ENCODE data around the gene FYTTD1. TPM values are rescaled to one million over a fixed set of nuclear protein-coding genes. Genes with fewer than 3 reads are reported as not detected.
A peak's percentile ranks its signal among the peaks of the same experiment; 100 is the strongest.

FYTTD1 gene
- total and polyA plus RNA-seq, 7 experiments from 2014 or later, result 45.6 to 102 (median 60.0) TPM

- Mint-ChIP-seq H3K27me3 (peaks cover 0 to 1% (median 0%) of the 10 kb centered on the region in 5 donors), H3K4me1 (peaks cover 20 to 54% (median 45%) of the 10 kb centered on the region in 7 donors), H3K36me3 (peaks cover 0 to 10% (median 0%) of the 10 kb centered on the region in 5 donors), H3K9me3 (no peaks in the 10 kb centered on the region), H3K27ac (peak within 1 kb of the TSS; percentile 95 to 100 (median 97)), H3K4me3 (peak within 1 kb of the TSS; percentile 91 to 99 (median 96))
- intact Hi-C loops (cut with micrococcal nuclease), result loop anchor here (1.0 to 10.0 kb wide), 8 partner anchors 11 to 169 kb away; partner anchors contain the start of genes RUBCN (in 2 of the 2), FYTTD1 (in 1 of the 2), LMLN (in 1 of the 2) and RPL35A (in 1 of the 2)
- Histone ChIP-seq H3K36me3 (ENCODE audit: control insufficient read depth in 2 of 3, insufficient read depth in 3 of 3, low read length in 3 of 3) (peaks cover 0 to 10% (median 0%) of the 10 kb centered on the region in 3 experiments), H3K4me1 (ENCODE audit: control insufficient read depth in 2 of 2, insufficient read depth in 2 of 2, low read length in 2 of 2) (peaks cover 6 to 17% of the 10 kb centered on the region in 2 donors), H3K27me3 (ENCODE audit: control insufficient read depth in 2 of 2, insufficient read depth in 2 of 2, low read length in 2 of 2) (no peaks in the 10 kb centered on the region), H3K4me3 (ENCODE audit: low read length) (peak within 1 kb of the TSS; percentile 69), H3K27ac (ENCODE audit: low read depth, low read length) (peak within 1 kb of the TSS; percentile 97), H3K9me3 (ENCODE audit: control insufficient read depth in 2 of 3, low read length in 3 of 3) (no peaks in the 10 kb centered on the region)
- ATAC-seq (peak; percentile 81), DNase-seq (peak; percentile 71 to 92 (median 82))
- CTCF ChIA-PET, result interaction anchor here (1.2 to 1.6 kb wide), 2 partner anchors 42 to 57 kb away, joined by 3 read pairs; no protein-coding TSS in a partner anchor
- POLR2A ChIA-PET, result interaction anchor here (0.5 to 3.9 kb wide), 11 partner anchors 8 to 79 kb away, joined by 3 to 22 read pairs (median 4); partner anchors contain the start of gene FYTTD1
These were observed 41.6 kb downstream of the FYTTD1 start, which contains the start of gene LRCH3 for GRCh38 chr3:197791113-197791891. Gene LRCH3 (plus strand): TSS chr3:197791254. CDS start chr3:197791279, 25 bp downstream.

GRCh38 chr3:197791892-197792647, 42.4 kb downstream of the FYTTD1 start:
- POLR2A ChIA-PET, result interaction anchor here (0.6 to 3.9 kb wide), 10 partner anchors 9 to 79 kb away, joined by 3 to 22 read pairs (median 6); partner anchors contain the start of gene FYTTD1
- Histone ChIP-seq H3K4me3 (ENCODE audit: low read length) (peak overlapping the region; percentile 69), H3K27me3 (ENCODE audit: control insufficient read depth in 2 of 2, insufficient read depth in 2 of 2, low read length in 2 of 2) (no peaks in the 10 kb centered on the region), H3K27ac (ENCODE audit: low read depth, low read length) (peak overlapping the region; percentile 97), H3K36me3 (ENCODE audit: control insufficient read depth in 2 of 3, insufficient read depth in 3 of 3, low read length in 3 of 3) (peaks cover 0 to 10% (median 0%) of the 10 kb centered on the region in 3 experiments), H3K4me1 (ENCODE audit: control insufficient read depth in 2 of 2, insufficient read depth in 2 of 2, low read length in 2 of 2) (peaks cover 6 to 17% of the 10 kb centered on the region in 2 donors), H3K9me3 (ENCODE audit: control insufficient read depth in 2 of 3, low read length in 3 of 3) (no peaks in the 10 kb centered on the region)
- ATAC-seq (peak; percentile 47), DNase-seq (peak in 7 of 9 donors; percentile 44 to 62 (median 50))
- Mint-ChIP-seq H3K9me3 (no peaks in the 10 kb centered on the region), H3K27me3 (peaks cover 0 to 1% (median 0%) of the 10 kb centered on the region in 5 donors), H3K27ac (peak overlapping the region; percentile 95 to 100 (median 97)), H3K4me3 (peak overlapping the region; percentile 91 to 99 (median 96)), H3K4me1 (peaks cover 24 to 62% (median 50%) of the 10 kb centered on the region in 7 donors), H3K36me3 (peaks cover 0 to 10% (median 0%) of the 10 kb centered on the region in 5 donors)
- CTCF ChIA-PET, result interaction anchor here (1.2 to 1.6 kb wide), 2 partner anchors 43 to 56 kb away, joined by 3 read pairs; no protein-coding TSS in a partner anchor
- intact Hi-C loops (cut with micrococcal nuclease), result loop anchor here (1.0 to 10.0 kb wide), 9 partner anchors 10 to 169 kb away; partner anchors contain the start of genes RUBCN (in 2 of the 2), FYTTD1 (in 1 of the 2), LMLN (in 1 of the 2) and RPL35A (in 1 of the 2)

DNA sequence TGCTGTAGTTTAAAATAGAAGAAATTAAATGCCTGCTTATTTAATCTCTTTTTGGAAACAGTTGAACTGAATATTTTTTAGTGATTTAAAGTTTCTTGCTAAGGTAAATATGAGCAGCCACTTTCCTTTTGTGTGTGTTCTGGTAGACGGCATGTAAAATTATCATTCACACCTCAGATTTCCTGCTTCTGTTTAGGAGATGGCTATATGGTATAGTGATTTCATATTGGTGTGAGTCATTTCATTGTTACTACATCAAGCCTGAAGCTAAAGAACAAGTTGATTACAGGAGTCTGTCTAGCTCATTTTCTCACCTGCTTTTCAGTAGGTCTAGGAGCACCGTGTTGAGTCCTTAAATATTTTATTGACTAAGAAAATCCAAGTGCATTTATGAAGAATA, 43.6 kb downstream of the FYTTD1 start:
- Histone ChIP-seq H3K27ac (ENCODE audit: low read depth, low read length) (no peak overlapping the region), H3K36me3 (ENCODE audit: control insufficient read depth in 2 of 3, insufficient read depth in 3 of 3, low read length in 3 of 3) (peaks cover 0 to 10% (median 0%) of the 10 kb centered on the region in 3 experiments), H3K9me3 (ENCODE audit: control insufficient read depth in 2 of 3, low read length in 3 of 3) (no peaks in the 10 kb centered on the region), H3K4me3 (ENCODE audit: low read length) (no peak overlapping the region), H3K4me1 (ENCODE audit: control insufficient read depth in 2 of 2, insufficient read depth in 2 of 2, low read length in 2 of 2) (peaks cover 10 to 17% of the 10 kb centered on the region in 2 donors), H3K27me3 (ENCODE audit: control insufficient read depth in 2 of 2, insufficient read depth in 2 of 2, low read length in 2 of 2) (no peaks in the 10 kb centered on the region)
- peak overlapping the region in 8 of 9 donors; percentile 57 to 97 (median 78) for H3K27ac Mint-ChIP-seq
- CTCF ChIA-PET, result no interaction called here
- no peaks in the 10 kb centered on the region for H3K9me3 Mint-ChIP-seq
- peaks cover 0 to 5% (median 0%) of the 10 kb centered on the region in 5 donors for H3K36me3 Mint-ChIP-seq
- DNase-seq, result peak in 4 of 9 donors; percentile 7 to 16 (median 14)
- ATAC-seq, result no peak
- intact Hi-C loops (cut with micrococcal nuclease), result loop anchor here (1.0 to 10.0 kb wide), 3 partner anchors 9 to 162 kb away; partner anchors contain the start of gene RPL35A (in 1 of the 2)
- peaks cover 30 to 66% (median 52%) of the 10 kb centered on the region in 7 donors for H3K4me1 Mint-ChIP-seq
- peaks cover 0 to 1% (median 0%) of the 10 kb centered on the region in 5 donors for H3K27me3 Mint-ChIP-seq
- peak overlapping the region; percentile 56 to 95 (median 77) for H3K4me3 Mint-ChIP-seq
- POLR2A ChIA-PET, result interaction anchor here (1.8 kb wide), 1 partner anchor 42 kb away, joined by 6 read pairs; no protein-coding TSS in a partner anchor

DNA sequence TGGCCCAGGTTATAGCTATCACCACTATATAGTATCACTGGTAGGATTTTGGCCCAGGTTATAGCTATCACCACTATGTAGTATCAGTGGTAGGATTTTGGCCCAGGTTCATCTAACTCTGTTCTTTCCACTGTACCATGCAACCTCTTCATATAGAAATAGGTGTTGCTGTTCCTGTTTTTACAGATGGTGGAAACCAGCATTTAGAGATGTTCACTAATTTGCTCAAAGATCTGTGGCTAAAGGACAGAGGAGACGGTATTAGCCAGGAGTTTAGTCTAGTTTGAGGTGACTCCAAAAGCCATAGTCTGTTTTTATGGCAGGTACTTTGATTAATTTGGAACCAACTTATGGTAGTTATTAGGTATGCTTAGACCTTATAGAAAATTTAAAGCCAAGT, 44.4 kb downstream of the FYTTD1 start:
- Mint-ChIP-seq H3K27ac (no peak overlapping the region), H3K9me3 (no peaks in the 10 kb centered on the region), H3K4me1 (peaks cover 35 to 74% (median 61%) of the 10 kb centered on the region in 7 donors), H3K27me3 (peaks cover 0 to 1% (median 0%) of the 10 kb centered on the region in 5 donors), H3K4me3 (peak overlapping the region in 5 of 10 donors; percentile 17 to 95 (median 70)), H3K36me3 (peaks cover 0 to 5% (median 0%) of the 10 kb centered on the region in 5 donors)
- DNase-seq (no peak), ATAC-seq (no peak)
- ChIA-PET POLR2A (interaction anchor here (0.6 to 1.8 kb wide), 3 partner anchors 15 to 80 kb away, joined by 4 to 6 read pairs (median 5); no protein-coding TSS in a partner anchor), CTCF (interaction anchor here (0.6 kb wide), 2 partner anchors 17 to 24 kb away, joined by 4 read pairs; no protein-coding TSS in a partner anchor)
- Histone ChIP-seq H3K9me3 (ENCODE audit: control insufficient read depth in 2 of 3, low read length in 3 of 3) (no peaks in the 10 kb centered on the region), H3K27me3 (ENCODE audit: control insufficient read depth in 2 of 2, insufficient read depth in 2 of 2, low read length in 2 of 2) (no peaks in the 10 kb centered on the region), H3K4me1 (ENCODE audit: control insufficient read depth in 2 of 2, insufficient read depth in 2 of 2, low read length in 2 of 2) (peaks cover 10 to 17% of the 10 kb centered on the region in 2 donors), H3K27ac (ENCODE audit: low read depth, low read length) (no peak overlapping the region), H3K4me3 (ENCODE audit: low read length) (peak overlapping the region; percentile 22), H3K36me3 (ENCODE audit: control insufficient read depth in 2 of 3, insufficient read depth in 3 of 3, low read length in 3 of 3) (peaks cover 0 to 10% (median 0%) of the 10 kb centered on the region in 3 experiments)
- intact Hi-C loops (cut with micrococcal nuclease), result loop anchor here (5.0 to 10.0 kb wide), 2 partner anchors 53 to 161 kb away; partner anchors contain the start of gene RPL35A (in 1 of the 2)

GRCh38 chr3:197795200-197795599, 45.5 kb downstream of the FYTTD1 start:
- no peak for ATAC-seq
- Histone ChIP-seq H3K4me3 (ENCODE audit: low read length) (no peak overlapping the region), H3K4me1 (ENCODE audit: control insufficient read depth in 2 of 2, insufficient read depth in 2 of 2, low read length in 2 of 2) (peaks cover 10 to 17% of the 10 kb centered on the region in 2 donors), H3K36me3 (ENCODE audit: control insufficient read depth in 2 of 3, insufficient read depth in 3 of 3, low read length in 3 of 3) (peaks cover 0 to 10% (median 0%) of the 10 kb centered on the region in 3 experiments), H3K9me3 (ENCODE audit: control insufficient read depth in 2 of 3, low read length in 3 of 3) (no peaks in the 10 kb centered on the region), H3K27ac (ENCODE audit: low read depth, low read length) (no peak overlapping the region), H3K27me3 (ENCODE audit: control insufficient read depth in 2 of 2, insufficient read depth in 2 of 2, low read length in 2 of 2) (no peaks in the 10 kb centered on the region)
- Mint-ChIP-seq H3K4me3 (peak overlapping the region in 1 of 10 donors; percentile 2), H3K27ac (no peak overlapping the region), H3K9me3 (no peaks in the 10 kb centered on the region), H3K36me3 (peaks cover 0 to 5% (median 0%) of the 10 kb centered on the region in 5 donors), H3K4me1 (peaks cover 38 to 76% (median 61%) of the 10 kb centered on the region in 7 donors), H3K27me3 (peaks cover 0 to 1% (median 0%) of the 10 kb centered on the region in 5 donors)
- ChIA-PET CTCF (interaction anchor here (0.7 kb wide), 1 partner anchor 52 kb away, joined by 4 read pairs; no protein-coding TSS in a partner anchor), POLR2A (interaction anchor here (0.5 to 1.0 kb wide), 2 partner anchors 46 to 83 kb away, joined by 3 to 4 read pairs; no protein-coding TSS in a partner anchor)
- intact Hi-C loops (cut with micrococcal nuclease), result loop anchor here in 1 of 2 donors (10.0 kb wide), 1 partner anchor 160 kb away; the partner anchor contains the start of gene RPL35A
- no peak for DNase-seq
